Measurements from ENCODE around the gene CACNA2D1. TPM values are rescaled to one million over a fixed set of nuclear protein-coding genes. Genes with fewer than 3 reads are reported as not detected.

CACNA2D1 gene
- total RNA-seq, 1 experiment from 2014 or later = 0.27 TPM

GRCh38 chr7:82373926-82374635 lies 69.5 kb downstream of the CACNA2D1 start:
- intact Hi-C loops (cut with micrococcal nuclease) = no loop called here
- CTCF ChIA-PET = no interaction called here
- BruUV-seq (replicated peaks) = no TSS peak

More at GRCh38 chr7:82373926-82374635, 69.5 kb downstream of the CACNA2D1 start:
- ATAC-seq = no peak
- Histone ChIP-seq H3K79me2 (ENCODE audit: insufficient read depth, low read length) (no peaks in the 10 kb centered on the region), H3K4me2 (ENCODE audit: low read length) (no peak overlapping the region), H3K4me3 (replicated peaks in 1 of 2; ENCODE audit: low read depth in 1 of 2, low read length in 2 of 2) (no peak overlapping the region), H3K9ac (ENCODE audit: low read length) (no peak overlapping the region), H3K27ac (ENCODE audit: low read depth, low read length) (no peak overlapping the region), H4K20me1 (ENCODE audit: insufficient read depth) (no peaks in the 10 kb centered on the region), H3K9me3 (ENCODE audit: control insufficient read depth in 1 of 2, insufficient read depth in 1 of 2, low read depth in 1 of 2, low read length in 2 of 2) (no peaks in the 10 kb centered on the region), H3K9me2 (ENCODE audit: insufficient read depth) (no peaks in the 10 kb centered on the region), H3K36me3 (ENCODE audit: control insufficient read depth in 1 of 2, insufficient read depth in 2 of 2, low read length in 2 of 2) (no peaks in the 10 kb centered on the region), H3K4me1 (ENCODE audit: control insufficient read depth in 1 of 2, insufficient read depth in 2 of 2, low read length in 2 of 2) (no peaks in the 10 kb centered on the region), H3K27me3 (ENCODE audit: insufficient read depth, low read length) (no peaks in the 10 kb centered on the region), H2AFZ (ENCODE audit: low read depth, low read length, poor library complexity, severe bottlenecking) (no peak overlapping the region)
- RAD21 ChIA-PET (ENCODE audit: low non-redundant PET in 1 of 2, low total read pairs in 2 of 2, uncharacterized antibody in 2 of 2, unreplicated experiment in 2 of 2) = no interaction called here
- DNase-seq (ENCODE audit: low read depth, low spot score) = no peak
- TF ChIP-seq CBX3 (IDR thresholded peaks at IDR 0.05; ENCODE audit: low read depth) (no peak), SIN3A (IDR thresholded peaks at IDR 0.05; ENCODE audit: low read depth) (no peak), ELF1 (IDR thresholded peaks at IDR 0.05; ENCODE audit: borderline replicate concordance, low read depth) (no peak), ZFX (IDR thresholded peaks at IDR 0.05) (no peak), EZH2phosphoT487 (IDR thresholded peaks at IDR 0.05; ENCODE audit: borderline replicate concordance) (no peak), CTCF (IDR thresholded peaks at IDR 0.05 in 2 of 3, conservative IDR thresholded peaks at IDR 0.05 in 1 of 3; ENCODE audit: borderline replicate concordance in 1 of 3, insufficient read depth in 1 of 3, low read depth in 2 of 3, low read length in 2 of 3) (no peak), SRF (IDR thresholded peaks at IDR 0.05; ENCODE audit: low read depth) (no peak), FOSL1 (IDR thresholded peaks at IDR 0.05; ENCODE audit: low read depth) (no peak)
- POLR2A ChIA-PET = no interaction called here

All from HCT116 (cell line).